ENCODE measurements around the gene SIGLEC9. TPM values are rescaled to one million over a fixed set of nuclear protein-coding genes. Genes with fewer than 3 reads are reported as not detected.

The SIGLEC9 gene
- total and polyA plus RNA-seq, 10 of the 15 experiments (the other 5 are each of a cell fraction or from before 2014, with no cell fraction given), result 0.10 TPM; not detected in 9

GRCh38 chr19:51161867-51162496 lies 37.3 kb downstream of the SIGLEC9 start (continued):
- TF ChIP-seq, protein P1, sequence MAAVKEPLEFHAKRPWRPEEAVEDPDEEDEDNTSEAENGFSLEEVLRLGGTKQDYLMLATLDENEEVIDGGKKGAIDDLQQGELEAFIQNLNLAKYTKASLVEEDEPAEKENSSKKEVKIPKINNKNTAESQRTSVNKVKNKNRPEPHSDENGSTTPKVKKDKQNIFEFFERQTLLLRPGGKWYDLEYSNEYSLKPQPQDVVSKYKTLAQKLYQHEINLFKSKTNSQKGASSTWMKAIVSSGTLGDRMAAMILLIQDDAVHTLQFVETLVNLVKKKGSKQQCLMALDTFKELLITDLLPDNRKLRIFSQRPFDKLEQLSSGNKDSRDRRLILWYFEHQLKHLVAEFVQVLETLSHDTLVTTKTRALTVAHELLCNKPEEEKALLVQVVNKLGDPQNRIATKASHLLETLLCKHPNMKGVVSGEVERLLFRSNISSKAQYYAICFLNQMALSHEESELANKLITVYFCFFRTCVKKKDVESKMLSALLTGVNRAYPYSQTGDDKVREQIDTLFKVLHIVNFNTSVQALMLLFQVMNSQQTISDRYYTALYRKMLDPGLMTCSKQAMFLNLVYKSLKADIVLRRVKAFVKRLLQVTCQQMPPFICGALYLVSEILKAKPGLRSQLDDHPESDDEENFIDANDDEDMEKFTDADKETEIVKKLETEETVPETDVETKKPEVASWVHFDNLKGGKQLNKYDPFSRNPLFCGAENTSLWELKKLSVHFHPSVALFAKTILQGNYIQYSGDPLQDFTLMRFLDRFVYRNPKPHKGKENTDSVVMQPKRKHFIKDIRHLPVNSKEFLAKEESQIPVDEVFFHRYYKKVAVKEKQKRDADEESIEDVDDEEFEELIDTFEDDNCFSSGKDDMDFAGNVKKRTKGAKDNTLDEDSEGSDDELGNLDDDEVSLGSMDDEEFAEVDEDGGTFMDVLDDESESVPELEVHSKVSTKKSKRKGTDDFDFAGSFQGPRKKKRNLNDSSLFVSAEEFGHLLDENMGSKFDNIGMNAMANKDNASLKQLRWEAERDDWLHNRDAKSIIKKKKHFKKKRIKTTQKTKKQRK (IDR thresholded peaks at IDR 0.05; ENCODE audit: low read depth, low read length), result no peak
- TF ChIP-seq RAD51 (IDR thresholded peaks at IDR 0.05) (no peak), SP1 (IDR thresholded peaks at IDR 0.05; ENCODE audit: low read depth, low read length) (no peak), NR2C2 (IDR thresholded peaks at IDR 0.05; ENCODE audit: borderline replicate concordance, control insufficient read depth, insufficient read length, low read depth) (no peak), CUX1 (IDR thresholded peaks at IDR 0.05; ENCODE audit: insufficient replicate concordance, low read depth, low read length) (no peak)
